Muscle of leg (tissue), 11 donors: Measurements from ENCODE around the gene RPL36. TPM values are rescaled to one million over a fixed set of nuclear protein-coding genes. Genes with fewer than 3 reads are reported as not detected.
A peak's percentile ranks its signal among the peaks of the same experiment; 100 is the strongest.
"Not testable (repeated sequence)": the region's sequence is repeated elsewhere in the genome, so short reads cannot be mapped to it uniquely, and the experiment has no call there.

ENCODE experiments used
- DNase-seq: peaks from one replicate; pipeline ENCODE4 v3.0.0; 2013
- H3K27ac ChIP-seq: one replicate; pipeline ENCODE4 v1.5.1; 2013; ENCODE audit warnings: mild to moderate bottlenecking, low read length, control low read depth
- H3K27me3 ChIP-seq: one replicate; pipeline ENCODE4 v1.6.1; 2013; ENCODE audit warnings: low read length; ENCODE audit not compliant: control insufficient read depth, insufficient read depth
- H3K36me3 ChIP-seq: one replicate; pipeline ENCODE4 v1.6.1; 2013; ENCODE audit warnings: low read length; ENCODE audit not compliant: control insufficient read depth, insufficient read depth
- H3K4me1 ChIP-seq: one replicate; pipeline ENCODE4 v1.6.1; 2013; ENCODE audit warnings: low read length; ENCODE audit not compliant: control insufficient read depth, insufficient read depth
- H3K4me3 ChIP-seq: one replicate; pipeline ENCODE4 v1.5.1; 2013; ENCODE audit warnings: low read length, control low read depth
- H3K9me3 ChIP-seq: replicated peaks from 2 replicates; pipeline ENCODE4 v1.6.1; 2013; ENCODE audit warnings: low read depth, low read length; ENCODE audit not compliant: control insufficient read depth
- WGBS: methylation state at CpG from one replicate; pipeline ENCODE4 v1.1.5; 2013; ENCODE audit warnings: missing lambda C conversion rate; ENCODE audit not compliant: insufficient coverage; 5-methylcytosine and 5-hydroxymethylcytosine counted together
- polyA plus RNA-seq, 8 donors: library from polyadenylated mRNA; unstranded; fragments of 120-200 nt; gene quantifications; one replicate each; pipeline versions ENCODE4 v1.2.1 to v1.2.3, GENCODE V29; 2013; ENCODE audit warnings: inconsistent platforms in 1 of 8, low replicate concordance in 1 of 8; ENCODE audit not compliant: insufficient read length in 8 of 8, insufficient read depth in 1 of 8
- total RNA-seq: library from RNA; stranded (reverse); fragments of 120-200 nt; gene quantifications from one replicate; pipeline ENCODE4 v1.2.4, GENCODE V29; 2013

The RPL36 gene
- total and polyA plus RNA-seq, 9 donors = 1,213 to 1,960 (median 1,387) TPM

DNA sequence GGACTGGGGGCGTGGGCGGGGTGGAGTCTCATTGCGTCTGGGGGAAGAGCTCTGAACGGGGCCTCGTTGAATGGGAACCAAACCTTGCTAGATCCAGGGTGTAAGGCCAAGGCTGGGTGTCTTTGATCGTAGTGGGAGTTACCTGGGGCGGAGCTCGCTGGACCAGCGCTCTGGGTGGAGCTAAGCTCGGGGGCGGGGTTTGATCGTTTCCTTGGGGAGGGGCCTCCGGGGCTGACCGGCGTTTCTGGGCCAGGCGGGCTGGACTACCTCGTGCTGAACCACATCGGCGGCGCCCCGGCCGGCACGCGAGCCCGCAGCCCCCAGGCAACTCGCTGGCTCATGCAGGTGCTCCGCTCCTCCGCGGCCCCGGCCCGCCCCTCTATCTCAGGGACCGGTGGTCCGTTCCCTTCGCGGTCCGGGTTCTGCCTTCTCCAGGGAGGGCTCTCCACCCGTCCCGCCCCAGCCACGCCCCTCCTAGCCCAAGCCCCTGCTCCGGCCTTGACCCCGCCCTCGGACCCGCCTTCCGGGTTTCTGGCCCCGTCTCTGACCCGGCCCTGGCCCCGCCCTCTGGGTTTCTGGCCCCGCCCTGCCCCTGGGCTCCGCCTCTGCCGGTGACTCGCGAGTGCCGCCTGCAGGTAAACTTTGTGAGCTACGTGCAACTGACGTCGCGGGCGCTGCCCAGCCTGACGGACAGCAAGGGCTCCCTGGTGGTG lies 3.3 kb upstream of the RPL36 start:
- H3K9me3 ChIP-seq = no peaks in the 10 kb centered on the region
- no peaks in the 10 kb centered on the region for H3K27me3 ChIP-seq
- H3K36me3 ChIP-seq = peaks cover 5% of the 10 kb centered on the region
- under 1% methylated on average over 59 of the region's 59 CpGs for WGBS
- H3K4me3 ChIP-seq = peak overlapping the region; percentile 43
- DNase-seq = peak; percentile 95
- H3K27ac ChIP-seq = peak overlapping the region; percentile 73
- H3K4me1 ChIP-seq = peaks cover 28% of the 10 kb centered on the region

DNA sequence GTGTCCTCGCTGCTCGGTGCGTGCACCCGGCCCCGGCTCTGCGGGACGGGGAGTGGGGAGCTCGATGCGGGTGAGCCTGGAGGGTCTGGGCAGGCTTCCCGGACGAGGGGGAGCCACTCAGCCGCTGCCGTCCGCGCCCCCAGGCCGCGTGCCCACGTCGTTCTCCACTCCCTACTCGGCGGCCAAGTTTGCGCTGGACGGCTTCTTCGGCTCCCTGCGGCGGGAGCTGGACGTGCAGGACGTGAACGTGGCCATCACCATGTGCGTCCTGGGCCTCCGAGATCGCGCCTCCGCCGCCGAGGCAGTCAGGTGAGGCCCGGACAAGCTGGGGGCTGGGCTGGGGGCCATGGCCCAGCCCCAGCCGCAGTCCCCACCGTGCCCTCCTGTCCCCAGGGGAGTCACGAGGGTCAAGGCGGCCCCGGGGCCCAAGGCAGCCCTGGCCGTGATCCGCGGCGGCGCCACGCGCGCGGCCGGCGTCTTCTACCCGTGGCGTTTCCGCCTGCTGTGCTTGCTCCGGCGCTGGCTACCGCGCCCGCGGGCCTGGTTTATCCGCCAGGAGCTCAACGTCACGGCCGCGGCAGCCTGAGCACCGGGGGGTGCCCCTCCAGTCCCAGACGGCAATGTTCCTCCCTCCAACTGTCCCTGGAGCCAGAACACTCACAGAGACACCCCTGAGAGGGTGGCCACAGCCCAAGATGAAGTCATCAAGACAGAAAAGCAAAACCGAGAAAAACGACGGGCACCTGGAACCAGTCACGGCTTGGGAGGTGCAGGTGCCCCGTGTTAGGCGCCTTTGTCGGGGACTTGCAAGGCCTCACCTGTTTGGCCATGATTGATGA lies 2.5 kb upstream of the RPL36 start:
- WGBS = 43% methylated on average over 76 of the region's 76 CpGs
- H3K36me3 ChIP-seq = peaks cover 13% of the 10 kb centered on the region
- H3K9me3 ChIP-seq = no peaks in the 10 kb centered on the region
- peak; percentile 42 for DNase-seq
- H3K27me3 ChIP-seq = no peaks in the 10 kb centered on the region
- H3K27ac ChIP-seq = peak overlapping the region; percentile 73
- H3K4me1 ChIP-seq = peaks cover 36% of the 10 kb centered on the region
- H3K4me3 ChIP-seq = peak overlapping the region; percentile 43

DNA sequence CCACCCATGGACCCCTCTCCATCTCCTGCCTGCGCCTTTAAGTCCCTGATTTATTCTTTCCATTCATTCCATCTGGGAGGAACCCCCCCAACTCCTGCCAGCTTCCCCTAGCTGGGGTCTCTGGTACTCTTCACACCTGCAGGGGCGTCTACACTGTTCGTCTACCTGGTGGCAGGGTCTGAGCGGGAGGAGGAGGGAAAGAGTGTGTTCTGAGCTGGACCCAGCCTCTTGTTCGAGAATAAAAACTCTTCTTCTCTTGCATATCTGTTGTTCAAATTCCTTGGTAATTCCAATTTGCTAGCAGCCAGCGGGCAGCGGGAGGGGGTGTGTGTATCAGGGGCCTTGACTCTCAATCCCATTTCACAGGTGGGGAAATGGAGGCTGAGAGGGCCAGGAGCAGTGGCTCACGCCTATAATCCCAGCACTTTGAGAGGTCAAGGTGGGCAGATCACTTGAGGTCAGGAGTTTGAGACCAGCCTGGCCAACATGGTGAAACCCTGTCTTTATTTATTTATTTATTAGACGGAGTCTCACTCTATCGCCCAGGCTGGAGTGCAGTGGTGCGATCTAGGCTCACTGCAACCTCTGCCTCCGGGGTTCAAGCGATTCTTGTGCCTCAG lies 1.7 kb upstream of the RPL36 start:
- Histone ChIP-seq H3K36me3 (peaks cover 21% of the 10 kb centered on the region), H3K4me1 (peaks cover 44% of the 10 kb centered on the region)
- H3K27ac ChIP-seq, H3K9me3 ChIP-seq, H3K4me3 ChIP-seq, DNase-seq, H3K27me3 ChIP-seq: not testable (repeated sequence)
- 97% methylated on average over 6 of the region's 13 CpGs for WGBS

DNA sequence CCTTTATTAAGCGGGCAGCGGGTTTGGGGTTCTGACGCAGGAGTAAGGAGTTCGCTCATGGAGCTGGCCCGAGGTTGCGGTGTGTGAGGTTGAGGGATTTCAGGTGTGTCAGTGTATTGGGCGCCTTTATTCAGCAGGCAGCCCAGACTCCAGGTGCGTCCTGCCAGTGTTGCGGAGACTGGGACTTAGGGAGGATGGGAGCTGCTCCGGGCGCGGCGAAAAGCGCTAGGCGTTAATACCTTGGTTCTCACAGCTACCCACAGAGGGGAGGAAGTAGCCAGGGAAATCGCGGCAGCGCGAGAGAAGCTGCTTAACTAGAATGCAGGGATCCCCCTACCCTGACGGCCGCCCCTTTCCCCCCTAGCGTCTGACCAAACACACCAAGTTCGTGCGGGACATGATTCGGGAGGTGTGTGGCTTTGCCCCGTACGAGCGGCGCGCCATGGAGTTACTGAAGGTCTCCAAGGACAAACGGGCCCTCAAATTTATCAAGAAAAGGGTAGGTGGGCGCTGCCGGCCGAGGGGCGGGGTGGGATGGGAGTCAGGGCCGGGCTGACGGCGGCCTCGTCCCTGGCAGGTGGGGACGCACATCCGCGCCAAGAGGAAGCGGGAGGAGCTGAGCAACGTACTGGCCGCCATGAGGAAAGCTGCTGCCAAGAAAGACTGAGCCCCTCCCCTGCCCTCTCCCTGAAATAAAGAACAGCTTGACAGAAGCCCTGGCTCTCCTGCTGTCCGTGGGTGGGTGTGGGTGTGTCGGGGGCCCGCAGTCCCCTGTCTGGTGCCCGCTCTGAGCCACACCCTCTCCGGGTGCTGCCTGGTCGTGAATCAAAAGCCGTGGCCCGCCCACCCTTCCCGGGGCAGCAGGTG lies 1.1 kb downstream of the RPL36 start:
- WGBS = 5% methylated on average over 32 of the region's 54 CpGs
- DNase-seq = peak; percentile 87
- H3K4me1 ChIP-seq = peaks cover 65% of the 10 kb centered on the region

DNA sequence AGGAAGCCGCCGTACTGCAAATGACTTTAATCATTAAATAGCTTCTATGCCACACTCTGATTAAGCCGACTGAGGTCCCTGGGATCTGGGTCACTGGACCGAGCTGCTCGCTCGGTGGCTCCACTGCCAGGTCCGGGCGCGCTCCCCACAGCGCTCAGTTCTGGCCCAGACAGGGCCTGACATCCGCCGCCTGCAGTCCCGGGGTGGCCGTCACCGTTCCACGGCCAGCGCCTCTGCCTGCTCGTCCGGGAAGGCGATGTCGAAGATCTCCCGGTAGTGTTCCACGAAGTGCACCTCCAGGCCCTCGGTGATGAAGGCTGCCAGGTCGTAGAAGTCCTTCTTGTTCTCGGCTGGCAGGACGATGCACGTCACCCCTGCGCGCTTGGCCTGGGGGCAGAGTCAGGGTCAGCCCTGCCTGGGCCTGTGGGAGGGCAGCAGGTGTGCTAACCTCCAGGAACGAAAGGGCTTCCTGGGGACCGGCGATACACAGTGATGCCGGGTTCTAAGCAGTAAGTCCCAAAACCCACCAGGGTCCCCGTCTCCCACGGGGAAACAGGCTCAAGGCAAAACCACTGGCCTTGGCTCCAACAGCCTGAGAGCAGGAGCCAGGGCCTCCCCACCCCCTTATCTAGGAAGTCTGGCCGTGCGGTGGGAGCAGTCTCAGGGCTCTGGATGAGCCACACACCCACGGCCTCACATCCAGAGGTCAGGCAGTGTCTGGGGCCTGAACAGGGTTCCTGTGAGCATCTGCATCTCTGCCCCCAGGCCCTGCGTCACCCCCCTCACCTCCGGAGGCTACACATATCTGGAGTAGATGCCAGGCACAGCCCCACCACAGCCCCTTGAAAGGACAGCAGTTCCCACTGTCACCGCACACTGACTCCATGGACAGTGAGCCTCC lies 2.0 kb downstream of the RPL36 start:
- DNase-seq = no peak
- peak overlapping the region; percentile 97 for H3K27ac ChIP-seq
- H3K36me3 ChIP-seq = peaks cover 56% of the 10 kb centered on the region
- H3K27me3 ChIP-seq = no peaks in the 10 kb centered on the region
- WGBS = 58% methylated on average over 41 of the region's 42 CpGs
- peak overlapping the region; percentile 90 for H3K4me3 ChIP-seq
- peaks cover 63% of the 10 kb centered on the region for H3K4me1 ChIP-seq
- H3K9me3 ChIP-seq = no peaks in the 10 kb centered on the region

More for the DNA sequence above, 1.1 kb downstream of the RPL36 start:
- Histone ChIP-seq H3K36me3 (peaks cover 47% of the 10 kb centered on the region), H3K27me3 (no peaks in the 10 kb centered on the region), H3K9me3 (no peaks in the 10 kb centered on the region), H3K27ac (peak overlapping the region; percentile 97), H3K4me3 (peak overlapping the region; percentile 90)

DNA sequence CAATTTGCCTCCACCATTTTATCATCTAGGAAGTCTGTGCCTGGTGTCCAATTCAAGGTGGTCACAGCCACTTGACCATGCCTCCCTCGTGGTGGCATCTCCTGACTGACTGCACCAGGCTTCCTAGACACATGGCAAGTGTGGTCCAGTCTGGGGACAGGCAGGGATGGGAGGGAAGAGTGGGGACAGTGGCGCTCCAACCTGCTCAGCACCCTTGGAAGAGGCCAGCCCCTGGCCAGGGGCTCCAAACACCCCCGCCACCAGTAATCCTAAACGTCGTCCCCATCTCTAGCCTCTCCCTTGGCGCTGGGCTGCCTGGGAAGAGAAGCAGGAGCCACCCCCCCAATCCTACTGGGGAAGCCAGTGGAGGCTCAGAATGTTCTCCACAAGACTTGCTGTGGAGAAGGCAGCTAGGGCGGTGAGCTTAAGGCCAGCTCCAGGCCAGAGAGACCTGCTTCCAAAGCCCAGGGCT lies 2.7 kb downstream of the RPL36 start:
- H3K9me3 ChIP-seq = no peaks in the 10 kb centered on the region
- peaks cover 58% of the 10 kb centered on the region for H3K36me3 ChIP-seq
- H3K4me1 ChIP-seq = peaks cover 58% of the 10 kb centered on the region
- DNase-seq = no peak
- no peaks in the 10 kb centered on the region for H3K27me3 ChIP-seq
- WGBS = no CpG with 5 or more reads among the region's 7 CpGs
- no peak overlapping the region for H3K4me3 ChIP-seq
- H3K27ac ChIP-seq = peak overlapping the region; percentile 75

DNA sequence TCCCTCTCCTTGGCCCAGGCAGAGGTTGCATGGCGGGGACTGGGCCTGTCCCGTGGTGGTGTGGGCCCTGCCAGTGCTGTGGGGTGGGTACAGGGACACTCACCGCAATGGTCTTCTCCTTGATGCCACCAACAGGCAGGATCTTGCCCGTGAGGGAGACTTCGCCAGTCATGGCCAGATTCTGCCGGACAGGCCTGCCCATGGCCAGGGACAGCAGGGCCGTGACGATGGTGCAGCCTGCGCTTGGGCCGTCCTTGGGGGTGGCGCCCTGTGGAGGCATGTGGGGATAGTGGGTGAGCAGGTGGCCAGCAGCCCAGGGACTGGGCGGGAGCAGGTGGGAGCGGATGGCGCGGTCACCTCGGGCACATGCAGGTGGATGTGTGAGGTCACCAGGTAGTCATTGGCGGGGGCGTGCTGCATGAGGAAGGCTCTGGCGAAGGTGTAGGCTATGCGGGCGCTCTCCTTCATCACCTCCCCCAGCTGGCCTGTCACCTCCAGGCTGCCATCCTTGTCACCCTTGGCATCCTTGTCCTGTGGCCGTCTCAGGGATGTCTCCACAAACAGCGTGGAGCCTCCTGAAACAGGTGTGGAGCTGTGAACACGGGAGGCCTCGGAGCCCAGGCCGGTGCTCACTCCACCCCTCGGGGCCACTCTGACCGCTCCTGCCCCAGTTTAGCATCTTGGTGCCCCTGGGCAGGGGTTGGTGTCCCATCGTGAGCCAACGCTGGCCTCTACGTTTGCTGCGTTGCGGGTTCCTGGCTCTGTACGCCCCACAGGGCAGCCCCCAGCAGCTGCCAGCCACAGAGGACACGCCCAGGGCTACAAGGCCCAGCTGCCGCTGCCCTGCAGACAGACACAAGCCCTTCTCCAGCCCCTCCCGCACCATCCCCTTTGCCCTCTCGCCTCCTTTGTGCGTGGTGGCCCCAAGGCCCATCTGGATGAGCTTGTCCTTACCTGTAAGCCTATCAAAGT lies 3.4 kb downstream of the RPL36 start:
- DNase-seq = peak; percentile 63
- no peaks in the 10 kb centered on the region for H3K27me3 ChIP-seq
- H3K9me3 ChIP-seq = no peaks in the 10 kb centered on the region
- no peak overlapping the region for H3K4me3 ChIP-seq
- peaks cover 62% of the 10 kb centered on the region for H3K36me3 ChIP-seq
- WGBS = 73% methylated on average over 28 of the region's 39 CpGs
- H3K4me1 ChIP-seq = peaks cover 58% of the 10 kb centered on the region
- H3K27ac ChIP-seq = peak overlapping the region; percentile 75

DNA sequence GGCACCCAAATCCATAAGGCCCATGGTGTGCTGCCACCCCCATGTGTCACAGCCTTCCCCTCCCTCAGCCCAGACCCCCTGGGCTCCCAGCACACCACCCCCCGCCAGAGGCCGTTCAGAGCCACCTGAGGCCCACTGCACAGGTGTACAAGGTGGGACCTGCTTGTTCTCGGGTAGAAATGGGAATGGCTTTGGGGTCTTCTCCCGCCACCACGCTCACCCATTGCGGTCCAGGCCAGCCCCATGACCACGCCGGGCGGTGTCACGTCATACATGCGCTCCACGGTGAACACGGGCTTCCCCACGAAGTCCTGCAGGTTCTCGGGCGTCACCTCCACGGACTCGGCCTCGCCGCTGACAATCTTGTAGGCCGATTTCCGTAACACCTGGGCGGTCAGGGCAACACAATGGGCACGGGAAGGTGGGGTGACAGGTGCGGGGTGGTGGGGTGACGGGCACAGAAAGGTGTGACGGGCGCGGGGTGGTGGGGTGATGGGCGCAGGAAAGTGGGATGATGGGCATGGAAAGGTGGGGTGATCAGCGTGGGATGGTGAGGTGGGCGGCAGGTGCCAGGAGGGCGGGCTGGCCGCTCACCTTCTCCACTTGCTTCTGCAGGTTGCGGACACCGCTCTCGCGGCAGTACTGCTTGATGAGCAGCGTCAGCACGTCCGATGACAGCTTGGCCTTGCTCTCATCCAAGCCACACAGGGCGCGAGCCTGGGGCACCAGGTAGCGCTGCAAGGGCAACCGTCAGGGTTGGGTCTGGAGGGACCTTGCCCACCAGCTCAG lies 4.3 kb downstream of the RPL36 start:
- no peak overlapping the region for H3K4me3 ChIP-seq
- H3K27me3 ChIP-seq = no peaks in the 10 kb centered on the region
- 92% methylated on average over 43 of the region's 45 CpGs for WGBS
- no peak for DNase-seq
- H3K27ac ChIP-seq = peak overlapping the region; percentile 23
- peaks cover 71% of the 10 kb centered on the region for H3K36me3 ChIP-seq
- H3K9me3 ChIP-seq = no peaks in the 10 kb centered on the region
- H3K4me1 ChIP-seq = peaks cover 58% of the 10 kb centered on the region
